Central memory CD4-positive, alpha-beta T cell (primary cell): Measurements from ENCODE around the gene SPINT2.
"Not testable (repeated sequence)": the region's sequence is repeated elsewhere in the genome, so short reads cannot be mapped to it uniquely, and the experiment has no call there.

ENCODE experiments used
- DNase-seq: peaks from one replicate; pipeline ENCODE4 v3.0.0; 2022

Gene SPINT2

GRCh38 chr19:38243279-38243673, 21.1 kb upstream of the SPINT2 start:
- no peak for DNase-seq

- DNase-seq, result no peak
Observed at GRCh38 chr19:38245826-38246498, 18.4 kb upstream of the SPINT2 start.

GRCh38 chr19:38247126-38247525, 17.2 kb upstream of the SPINT2 start:
- DNase-seq, result no peak

GRCh38 chr19:38247734-38248268, 16.6 kb upstream of the SPINT2 start:
- DNase-seq, result no peak

GRCh38 chr19:38248421-38248820, 16.0 kb upstream of the SPINT2 start:
- no peak for DNase-seq

- no peak for DNase-seq
Observed at GRCh38 chr19:38250428-38250820, 13.9 kb upstream of the SPINT2 start.

GRCh38 chr19:38250821-38251563, 13.4 kb upstream of the SPINT2 start:
- DNase-seq, result no peak

GRCh38 chr19:38251564-38252051, 12.8 kb upstream of the SPINT2 start:
- no peak for DNase-seq

GRCh38 chr19:38252385-38252784, 12.0 kb upstream of the SPINT2 start:
- DNase-seq, result no peak

- no peak for DNase-seq
Observed at GRCh38 chr19:38252941-38253691, 11.3 kb upstream of the SPINT2 start.

- DNase-seq, result no peak
Observed at GRCh38 chr19:38253788-38254187, 10.6 kb upstream of the SPINT2 start.

- no peak for DNase-seq
Observed at GRCh38 chr19:38255383-38256014, 8.9 kb upstream of the SPINT2 start.

- DNase-seq, result not testable (repeated sequence)
Observed at GRCh38 chr19:38261942-38262341, 2.4 kb upstream of the SPINT2 start.

- DNase-seq, result no peak
Observed at GRCh38 chr19:38262585-38263268, 1.6 kb upstream of the SPINT2 start.

- peak; percentile 79 for DNase-seq
Observed at GRCh38 chr19:38263689-38264485, 486 bp upstream of the SPINT2 start.

- no peak for DNase-seq
Observed at GRCh38 chr19:38265213-38265861, 964 bp downstream of the SPINT2 start.

- no peak for DNase-seq
Observed at GRCh38 chr19:38265921-38266429, 1.6 kb downstream of the SPINT2 start.

- no peak for DNase-seq
Observed at GRCh38 chr19:38266981-38267597, 2.7 kb downstream of the SPINT2 start.

- DNase-seq, result no peak
Observed at GRCh38 chr19:38267761-38268483, 3.5 kb downstream of the SPINT2 start.
